Ovary (tissue), 3 donors: ENCODE data around the gene KDM1A.

Source experiments
- CTCF ChIP-seq, 3 donors: fragments of 450-650 bp in 2 of 3; fragments of 200-600 bp in 1 of 3; IDR thresholded peaks; one replicate each; pipeline versions ENCODE4 v1.5.1 to v1.8.0; 2016 to 2022; ENCODE audit warnings: antibody characterized with exemption in 3 of 3, mild to moderate bottlenecking in 1 of 3
- POLR2A ChIP-seq: fragments of 450-650 bp; IDR thresholded peaks from one replicate; pipeline ENCODE4 v1.6.1; 2017; ENCODE audit warnings: antibody characterized with exemption, mild to moderate bottlenecking, moderate library complexity
- donor health status: DM: no; HTN: no; CAD: no.

- TF ChIP-seq CTCF (IDR thresholded peaks at IDR 0.05) (peak in 1 of 3 donors; percentile 11), POLR2A (no peak)
Measured at GRCh38 chr1:23100074-23100748, 80.9 kb downstream of the KDM1A start.
